GM23338 (cell line): ENCODE results near the gene SLC6A15. TPM values are rescaled to one million over a fixed set of nuclear protein-coding genes. Genes with fewer than 3 reads are reported as not detected.

Source experiments
- ATAC-seq: fragments of 200-7000 bp; cut with Tn5 transposase; 3 replicates; pipeline ENCODE4 v1.9.1; 2020
- DNase-seq: peaks from one replicate; pipeline ENCODE4 v3.0.0-alpha.2; 2015; ENCODE audit warnings: low spot score
- H2AFZ ChIP-seq: fragments of 200-600 bp; sonication (generic); 2 replicates; pipeline ENCODE4 v1.8.0; 2016; ENCODE audit warnings: antibody characterized with exemption, mild to moderate bottlenecking, moderate library complexity
- H3F3A ChIP-seq: fragments of 200-600 bp; sonication (generic); replicated peaks from 2 replicates; pipeline ENCODE4 v1.8.0; 2017; ENCODE audit warnings: antibody characterized with exemption, mixed run types, low read depth
- H3K27ac ChIP-seq: fragments of 200-600 bp; sonication (generic); 2 replicates; pipeline ENCODE4 v1.6.1; 2016; ENCODE audit warnings: low read depth
- H3K27me3 ChIP-seq: fragments of 200-600 bp; sonication (generic); 2 replicates; pipeline ENCODE4 v1.8.0; 2016; ENCODE audit warnings: mild to moderate bottlenecking, mixed run types, moderate library complexity; ENCODE audit not compliant: insufficient read depth
- H3K36me3 ChIP-seq: fragments of 200-600 bp; sonication (generic); 2 replicates; pipeline ENCODE4 v1.8.0; 2016; ENCODE audit warnings: mild to moderate bottlenecking; ENCODE audit not compliant: insufficient read depth
- H3K4me1 ChIP-seq: fragments of 200-600 bp; sonication (generic); 2 replicates; pipeline ENCODE4 v1.8.0; 2016; ENCODE audit warnings: mild to moderate bottlenecking, moderate library complexity; ENCODE audit not compliant: insufficient read depth
- H3K4me2 ChIP-seq: fragments of 200-600 bp; sonication (generic); 2 replicates; pipeline ENCODE4 v1.7.1; 2017; ENCODE audit warnings: mixed run types
- H3K4me3 ChIP-seq: fragments of 200-600 bp; sonication (generic); 2 replicates; pipeline ENCODE4 v1.6.1; 2016; ENCODE audit warnings: mixed run types
- H3K79me2 ChIP-seq: fragments of 200-600 bp; sonication (generic); replicated peaks from 2 replicates; pipeline ENCODE4 v1.8.0; 2017; ENCODE audit warnings: mild to moderate bottlenecking; ENCODE audit not compliant: insufficient read depth
- H3K9me2 ChIP-seq: fragments of 200-600 bp; sonication (generic); 2 replicates; pipeline ENCODE4 v1.8.0; 2017; ENCODE audit not compliant: insufficient read depth
- H4K20me1 ChIP-seq: fragments of 200-600 bp; sonication (generic); replicated peaks from 2 replicates; pipeline ENCODE4 v1.8.0; 2017; ENCODE audit warnings: mild to moderate bottlenecking; ENCODE audit not compliant: insufficient read depth
- H3K27ac Mint-ChIP-seq: 2 replicates; pipeline ENCODE4 v1.8.0; 2020; ENCODE audit warnings: inconsistent platforms, mild to moderate bottlenecking, moderate library complexity, mixed read lengths
- H3K27me3 Mint-ChIP-seq: 3 replicates; pipeline ENCODE4 v1.8.0; 2022; ENCODE audit warnings: low read depth, mild to moderate bottlenecking, moderate library complexity, mixed read lengths, inconsistent platforms; ENCODE audit not compliant: insufficient read depth, poor library complexity
- H3K36me3 Mint-ChIP-seq: 3 replicates; pipeline ENCODE4 v1.8.0; 2021; ENCODE audit warnings: low read depth, mild to moderate bottlenecking, inconsistent platforms, moderate library complexity, mixed read lengths
- H3K4me1 Mint-ChIP-seq: 3 replicates; pipeline ENCODE4 v1.8.0; 2020; ENCODE audit warnings: mild to moderate bottlenecking, inconsistent platforms, mixed read lengths
- H3K4me3 Mint-ChIP-seq: 3 replicates; pipeline ENCODE4 v1.8.0; 2021; ENCODE audit warnings: moderate library complexity, mild to moderate bottlenecking, inconsistent platforms, mixed read lengths
- H3K9me3 Mint-ChIP-seq: 3 replicates; pipeline ENCODE4 v1.8.0; 2020; ENCODE audit warnings: moderate library complexity, mild to moderate bottlenecking, inconsistent platforms, mixed read lengths
- CREB1 ChIP-seq: fragments of 250-450 bp; sonication (Bioruptor Pico); IDR thresholded peaks from 2 replicates; pipeline ENCODE4 v1.5.0; 2020; ENCODE audit warnings: low read depth, mild to moderate bottlenecking, moderate library complexity
- EZH2phosphoT487 ChIP-seq: fragments of 200-600 bp; sonication (generic); IDR thresholded peaks from one replicate; pipeline ENCODE4 v1.8.1; 2018; ENCODE audit warnings: antibody characterized with exemption; ENCODE audit not compliant: unreplicated experiment
- JUNB ChIP-seq: IDR thresholded peaks from one replicate; pipeline ENCODE4 v1.6.1; 2016; ENCODE audit warnings: antibody characterized with exemption; ENCODE audit not compliant: unreplicated experiment
- REST ChIP-seq: IDR thresholded peaks from one replicate; pipeline ENCODE4 v1.6.1; 2018; ENCODE audit warnings: antibody characterized with exemption; ENCODE audit not compliant: unreplicated experiment
- ZNF114 ChIP-seq: fragments of 250-450 bp; sonication (Bioruptor Pico); IDR thresholded peaks from 2 replicates; pipeline ENCODE4 v1.5.0; 2020; ENCODE audit warnings: mild to moderate bottlenecking, moderate library complexity
- ZNF462 ChIP-seq: fragments of 250-450 bp; sonication (Bioruptor Pico); IDR thresholded peaks from 2 replicates; pipeline ENCODE4 v1.5.0; 2020; ENCODE audit warnings: mild to moderate bottlenecking, moderate library complexity
- polyA plus RNA-seq: library from polyadenylated mRNA; unstranded; fragments of >200 nt; fragmentation: Nextera tagmentation; extraction: Ambion mirVana; gene quantifications from 2 replicates; pipeline ENCODE4 v1.2.1, GENCODE V29; 2016
- total RNA-seq: library from RNA; depleted of rRNA; stranded (reverse); fragments of >200 nt; shearing (Covaris generic); gene quantifications from 2 replicates; pipeline ENCODE4 v1.2.3, GENCODE V29; 2014

Gene SLC6A15
- total and polyA plus RNA-seq, 2 experiments from 2014 or later, result 12.1 to 27.9 TPM

- no peak for TF ChIP-seq ZNF462 (CRISPR knock-in tag)
These were observed 51.9 kb downstream of the SLC6A15 start (continued) for GRCh38 chr12:84860718-84861117.

- ATAC-seq (no peak), DNase-seq (no peak)
- Mint-ChIP-seq H3K27me3 (peaks cover 6% of the 10 kb centered on the region), H3K9me3 (no peaks in the 10 kb centered on the region), H3K27ac (no peak overlapping the region), H3K36me3 (no peaks in the 10 kb centered on the region), H3K4me3 (no peak overlapping the region), H3K4me1 (peaks cover 5% of the 10 kb centered on the region; the same call in 1 of the 3 replicates)
- Histone ChIP-seq H2AFZ (no peak overlapping the region), H3K4me2 (no peak overlapping the region), H3K27me3 (no peaks in the 10 kb centered on the region), H4K20me1 (no peaks in the 10 kb centered on the region), H3K79me2 (no peaks in the 10 kb centered on the region), H3K27ac (no peak overlapping the region), H3K4me3 (no peak overlapping the region), H3F3A (no peaks in the 10 kb centered on the region), H3K36me3 (no peaks in the 10 kb centered on the region), H3K9me2 (no peaks in the 10 kb centered on the region), H3K4me1 (no peaks in the 10 kb centered on the region)
- TF ChIP-seq CREB1 (CRISPR knock-in tag), result no peak
- TF ChIP-seq JUNB, result no peak
- no peak for TF ChIP-seq ZNF114 (CRISPR knock-in tag)
- TF ChIP-seq ZNF462 (CRISPR knock-in tag), result no peak
- TF ChIP-seq EZH2phosphoT487, result no peak
- no peak for TF ChIP-seq REST
These were observed 53.8 kb downstream of the SLC6A15 start for GRCh38 chr12:84858796-84859195.
